Loucy (cell line): Measurements from ENCODE around the gene ARPIN.
"Not testable (repeated sequence)": the region's sequence is repeated elsewhere in the genome, so short reads cannot be mapped to it uniquely, and the experiment has no call there.

Source experiments
- H2AFZ ChIP-seq: fragments of 200-600 bp; sonication (generic); 2 replicates; pipeline ENCODE4 v1.6.0; 2016; ENCODE audit warnings: antibody characterized with exemption, mild to moderate bottlenecking, low read length, moderate library complexity
- H3F3A ChIP-seq: fragments of 200-600 bp; 2 replicates; pipeline ENCODE4 v1.6.0; 2016; ENCODE audit warnings: antibody characterized with exemption, low read depth, mild to moderate bottlenecking
- H3K27me3 ChIP-seq: fragments of 200-600 bp; sonication (generic); 2 replicates; pipeline ENCODE4 v1.6.1; 2014; ENCODE audit warnings: low read length, mild to moderate bottlenecking; ENCODE audit not compliant: insufficient read depth, poor library complexity, severe bottlenecking
- H3K36me3 ChIP-seq: fragments of 200-600 bp; sonication (generic); 2 replicates; pipeline ENCODE4 v1.6.1; 2016; ENCODE audit warnings: low read length; ENCODE audit not compliant: insufficient read depth
- H3K4me1 ChIP-seq: fragments of 200-600 bp; sonication (generic); 2 replicates; pipeline ENCODE4 v1.5.1; 2014; ENCODE audit warnings: low read length, mild to moderate bottlenecking; ENCODE audit not compliant: insufficient read depth, poor library complexity, severe bottlenecking
- H3K4me2 ChIP-seq: fragments of 200-600 bp; sonication (generic); 2 replicates; pipeline ENCODE4 v1.6.0; 2014; ENCODE audit warnings: antibody characterized with exemption, low read length, low read depth, mild to moderate bottlenecking; ENCODE audit not compliant: poor library complexity, severe bottlenecking
- H3K4me3 ChIP-seq: fragments of 200-600 bp; sonication (generic); 2 replicates; pipeline ENCODE4 v1.5.1; 2014; ENCODE audit warnings: low read length, mild to moderate bottlenecking, mixed read lengths; ENCODE audit not compliant: poor library complexity, severe bottlenecking
- H3K79me2 ChIP-seq: fragments of 200-600 bp; sonication (generic); 2 replicates; pipeline ENCODE4 v1.6.1; 2014; ENCODE audit warnings: low read length; ENCODE audit not compliant: insufficient read depth
- H3K9ac ChIP-seq: fragments of 200-600 bp; sonication (generic); 2 replicates; pipeline ENCODE4 v1.6.0; 2014; ENCODE audit warnings: mild to moderate bottlenecking, low read depth, low read length, moderate library complexity; ENCODE audit not compliant: poor library complexity, severe bottlenecking
- H3K9me2 ChIP-seq: fragments of 200-600 bp; sonication (generic); replicated peaks from 2 replicates; pipeline ENCODE4 v1.6.1; 2016; ENCODE audit warnings: low read depth, low read length, mixed read lengths
- H3K9me3 ChIP-seq: fragments of 200-600 bp; sonication (generic); 2 replicates; pipeline ENCODE4 v1.6.1; 2014; ENCODE audit warnings: mild to moderate bottlenecking, antibody characterized with exemption, low read length, low read depth; ENCODE audit not compliant: insufficient read depth
- H4K20me1 ChIP-seq: fragments of 200-600 bp; sonication (generic); 2 replicates; pipeline ENCODE4 v1.6.0; 2014; ENCODE audit warnings: antibody characterized with exemption, low read length, mild to moderate bottlenecking; ENCODE audit not compliant: insufficient read depth, poor library complexity, severe bottlenecking
- CTCF ChIP-seq: fragments of 200-600 bp; sonication (generic); conservative IDR thresholded peaks from 2 replicates; pipeline ENCODE4 v1.5.1; 2014; ENCODE audit warnings: mild to moderate bottlenecking, antibody characterized with exemption, low read length
- EZH2phosphoT487 ChIP-seq: fragments of 200-600 bp; IDR thresholded peaks from 2 replicates; pipeline ENCODE4 v1.6.1; 2018; ENCODE audit warnings: antibody characterized with exemption, mild to moderate bottlenecking, moderate library complexity, borderline replicate concordance

ARPIN gene

GRCh38 chr15:89946681-89947299 is 34.0 kb upstream of the ARPIN start:
- H3K9ac ChIP-seq, result no peak overlapping the region
- H3K4me2 ChIP-seq, result no peak overlapping the region
- no peaks in the 10 kb centered on the region for H3K79me2 ChIP-seq
- H3K4me1 ChIP-seq, result no peaks in the 10 kb centered on the region
- H3K36me3 ChIP-seq, result no peaks in the 10 kb centered on the region
- no peaks in the 10 kb centered on the region for H3K27me3 ChIP-seq
- H3K9me3 ChIP-seq, result no peaks in the 10 kb centered on the region
- no peaks in the 10 kb centered on the region for H4K20me1 ChIP-seq
- TF ChIP-seq EZH2phosphoT487 (no peak), CTCF (no peak)
- no peaks in the 10 kb centered on the region for H3K9me2 ChIP-seq
- no peak overlapping the region for H2AFZ ChIP-seq
- no peaks in the 10 kb centered on the region for H3F3A ChIP-seq
- H3K4me3 ChIP-seq, result no peak overlapping the region

DNA sequence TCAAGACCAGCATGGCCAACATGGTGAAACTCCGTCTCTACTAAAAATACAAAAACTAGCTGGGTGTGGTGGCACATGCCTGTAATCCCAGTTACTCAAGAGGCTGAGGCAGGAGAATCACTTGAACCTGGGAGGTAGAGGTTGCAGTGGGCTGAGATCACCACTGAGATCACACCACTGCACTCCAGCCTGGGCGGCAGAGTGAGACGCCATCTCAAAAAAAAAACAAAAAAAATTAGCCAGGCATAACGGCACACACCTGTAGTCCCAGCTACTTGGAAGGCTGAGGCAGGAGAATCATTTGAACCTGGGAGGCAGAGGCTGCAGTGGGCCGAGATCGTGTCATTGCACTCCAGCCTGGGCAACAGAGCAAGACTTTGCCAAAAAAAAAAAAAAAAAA is 31.0 kb upstream of the ARPIN start:
- not testable (repeated sequence) for H3K79me2 ChIP-seq

DNA sequence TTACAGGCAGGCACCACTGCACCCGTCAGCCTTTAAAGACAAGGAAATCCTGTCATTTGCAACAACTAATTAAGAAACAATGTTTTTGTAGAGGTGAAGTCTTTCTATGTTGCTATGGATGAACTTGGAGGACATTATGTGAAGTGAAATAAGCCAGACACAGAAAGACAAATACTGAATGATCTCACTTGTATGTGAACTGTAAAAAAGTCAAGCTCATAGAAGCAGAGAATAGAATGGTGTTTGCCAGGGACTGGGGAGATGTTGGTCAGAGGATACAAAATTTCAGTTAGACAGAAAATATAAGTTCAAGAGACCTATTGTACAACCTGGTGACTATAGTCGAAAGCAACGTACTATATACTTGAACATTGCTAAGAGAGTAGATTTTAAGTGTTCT is 27.2 kb upstream of the ARPIN start:
- no peak overlapping the region for H3K4me2 ChIP-seq
- no peaks in the 10 kb centered on the region for H4K20me1 ChIP-seq
- no peaks in the 10 kb centered on the region for H3K9me3 ChIP-seq
- no peaks in the 10 kb centered on the region for H3K27me3 ChIP-seq
- H3K9me2 ChIP-seq, result no peaks in the 10 kb centered on the region
- no peaks in the 10 kb centered on the region for H3K79me2 ChIP-seq
- peaks cover 20% of the 10 kb centered on the region for H3K4me1 ChIP-seq
- H3K36me3 ChIP-seq, result no peaks in the 10 kb centered on the region
- no peak overlapping the region for H3K9ac ChIP-seq
- H3F3A ChIP-seq, result no peaks in the 10 kb centered on the region
- no peak overlapping the region for H3K4me3 ChIP-seq
- H2AFZ ChIP-seq, result no peak overlapping the region
- TF ChIP-seq EZH2phosphoT487 (no peak), CTCF (no peak)

More for the DNA sequence above, 31.0 kb upstream of the ARPIN start:
- not testable (repeated sequence) for H3K4me2 ChIP-seq, H3K9me3 ChIP-seq, H2AFZ ChIP-seq, H3K36me3 ChIP-seq, H4K20me1 ChIP-seq, H3K9me2 ChIP-seq, H3F3A ChIP-seq, H3K27me3 ChIP-seq, H3K4me3 ChIP-seq, H3K9ac ChIP-seq, H3K4me1 ChIP-seq

- not testable (repeated sequence) for H3K9me3 ChIP-seq, H3F3A ChIP-seq, H3K4me2 ChIP-seq, H3K9me2 ChIP-seq, H3K4me3 ChIP-seq, H2AFZ ChIP-seq, H3K79me2 ChIP-seq, H3K36me3 ChIP-seq, H4K20me1 ChIP-seq, H3K27me3 ChIP-seq, H3K9ac ChIP-seq
- H3K4me1 ChIP-seq, result peaks cover 20% of the 10 kb centered on the region
These were observed 26.6 kb upstream of the ARPIN start for GRCh38 chr15:89939377-89939776.
